Fibroblast of lung (primary cell): Measurements from ENCODE around the gene FOXS1. TPM values are rescaled to one million over a fixed set of nuclear protein-coding genes. Genes with fewer than 3 reads are reported as not detected.

Source experiments
- DNase-seq, 2 donors: peaks; one replicate each; pipeline versions ENCODE4 v3.0.0 to v3.0.0-alpha.2; 2010; ENCODE audit warnings: low read depth in 2 of 2
- H2AFZ ChIP-seq: 2 replicates; pipeline ENCODE4 v1.5.1; 2012; ENCODE audit warnings: low read length, control low read depth, inconsistent platforms
- H3K27ac ChIP-seq: 2 replicates; pipeline ENCODE4 v1.5.1; 2011; ENCODE audit warnings: low read length, control low read depth; ENCODE audit not compliant: insufficient read depth
- H3K27me3 ChIP-seq: 2 replicates; pipeline ENCODE4 v1.5.1; 2011; ENCODE audit warnings: mild to moderate bottlenecking, low read length; ENCODE audit not compliant: control insufficient read depth, insufficient read depth
- H3K36me3 ChIP-seq: 2 replicates; pipeline ENCODE4 v1.5.1; 2011; ENCODE audit warnings: low read length; ENCODE audit not compliant: control insufficient read depth, insufficient read depth
- H3K4me1 ChIP-seq: 2 replicates; pipeline ENCODE4 v1.5.1; 2011; ENCODE audit warnings: low read length; ENCODE audit not compliant: control insufficient read depth, insufficient read depth; ENCODE audit errors: extremely low read depth
- H3K4me2 ChIP-seq: 2 replicates; pipeline ENCODE4 v1.5.1; 2011; ENCODE audit warnings: low read length, control low read depth; ENCODE audit not compliant: insufficient read depth; ENCODE audit errors: extremely low read depth
- H3K4me3 ChIP-seq, 4 experiments: fragments of 200-600 bp in 1 of 4; sonication (generic) in 1 of 4; replicated peaks in 1 of 4; 2 replicates each; pipeline ENCODE4 v1.5.1; 2011 to 2016; ENCODE audit warnings: low read length in 4 of 4, low read depth in 3 of 4, mild to moderate bottlenecking in 3 of 4, control low read depth in 2 of 4, inconsistent platforms in 1 of 4, mixed read lengths in 1 of 4; ENCODE audit not compliant: insufficient read depth in 1 of 4; ENCODE audit errors: control extremely low read depth in 1 of 4
- H3K79me2 ChIP-seq: 2 replicates; pipeline ENCODE4 v1.5.1; 2012; ENCODE audit warnings: mild to moderate bottlenecking, low read length, inconsistent platforms; ENCODE audit not compliant: control insufficient read depth, insufficient read depth
- H3K9ac ChIP-seq: 2 replicates; pipeline ENCODE4 v1.5.1; 2011; ENCODE audit warnings: mild to moderate bottlenecking, low read length, control low read depth; ENCODE audit not compliant: insufficient read depth
- H3K9me3 ChIP-seq: 2 replicates; pipeline ENCODE4 v1.5.1; 2012; ENCODE audit warnings: low read depth, low read length; ENCODE audit not compliant: control insufficient read depth, insufficient read depth
- H4K20me1 ChIP-seq: 2 replicates; pipeline ENCODE4 v1.5.1; 2011; ENCODE audit warnings: low read length; ENCODE audit not compliant: control insufficient read depth, insufficient read depth; ENCODE audit errors: extremely low read depth
- EZH2 ChIP-seq: IDR thresholded peaks from 2 replicates; pipeline ENCODE4 v1.5.1; 2012; ENCODE audit warnings: low read length, control low read depth, mild to moderate bottlenecking; ENCODE audit errors: missing control alignments
- polyA plus RNA-seq, 2 donors: library from polyadenylated mRNA; depleted of rRNA in 1 of 2; stranded (reverse) in 1 of 2; unstranded in 1 of 2; fragments of >200 nt; gene quantifications; 2 replicates each; pipeline ENCODE4 v1.2.1, GENCODE V29; 2011 to 2012; ENCODE audit warnings: missing spikeins in 1 of 2
- total RNA-seq: library from RNA; depleted of rRNA; stranded (reverse); fragments of >200 nt; gene quantifications from 2 replicates; pipeline ENCODE4 v1.2.1, GENCODE V29; 2014
- TF ChIP-seq, protein P1 (sequence below), 2 donors: IDR thresholded peaks in 1 of 2; conservative IDR thresholded peaks in 1 of 2; 1 replicate in 1 of 2; 2 replicates in 1 of 2; pipeline ENCODE4 v1.5.1; 2011 to 2012; ENCODE audit warnings: low read length in 2 of 2, control low read depth in 1 of 2, inconsistent platforms in 1 of 2, low read depth in 1 of 2, mild to moderate bottlenecking in 1 of 2

Gene FOXS1
- total and polyA plus RNA-seq, 2 donors (not counting 1 experiment from before 2014, with no cell fraction given) = under 0.01 TPM; not detected in 1

DNA sequence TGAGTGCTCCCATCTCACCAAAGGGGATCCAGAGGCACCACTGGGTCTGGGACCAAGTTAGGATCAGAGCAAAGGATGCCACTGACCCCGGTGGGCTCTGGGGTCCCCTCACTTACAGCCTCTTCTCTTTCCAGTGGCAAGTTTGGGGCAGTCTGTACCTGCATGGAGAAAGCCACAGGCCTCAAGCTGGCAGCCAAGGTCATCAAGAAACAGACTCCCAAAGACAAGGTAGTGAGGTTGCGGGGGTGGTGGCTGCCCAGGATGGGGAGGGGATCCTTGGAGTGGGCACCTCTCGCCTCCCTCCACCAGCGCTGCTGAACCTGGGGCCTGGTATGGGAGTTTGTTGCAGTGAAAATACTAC is 21.3 kb downstream of the FOXS1 start:
- no peak overlapping the region for H3K4me2 ChIP-seq
- DNase-seq = no peak
- H3K4me3 ChIP-seq = no peak overlapping the region
- H3K27ac ChIP-seq = no peak overlapping the region
- no peaks in the 10 kb centered on the region for H4K20me1 ChIP-seq
- no peaks in the 10 kb centered on the region for H3K4me1 ChIP-seq
- H3K9me3 ChIP-seq = no peaks in the 10 kb centered on the region
- no peaks in the 10 kb centered on the region for H3K79me2 ChIP-seq
- H2AFZ ChIP-seq = no peak overlapping the region
- TF ChIP-seq, protein P1, sequence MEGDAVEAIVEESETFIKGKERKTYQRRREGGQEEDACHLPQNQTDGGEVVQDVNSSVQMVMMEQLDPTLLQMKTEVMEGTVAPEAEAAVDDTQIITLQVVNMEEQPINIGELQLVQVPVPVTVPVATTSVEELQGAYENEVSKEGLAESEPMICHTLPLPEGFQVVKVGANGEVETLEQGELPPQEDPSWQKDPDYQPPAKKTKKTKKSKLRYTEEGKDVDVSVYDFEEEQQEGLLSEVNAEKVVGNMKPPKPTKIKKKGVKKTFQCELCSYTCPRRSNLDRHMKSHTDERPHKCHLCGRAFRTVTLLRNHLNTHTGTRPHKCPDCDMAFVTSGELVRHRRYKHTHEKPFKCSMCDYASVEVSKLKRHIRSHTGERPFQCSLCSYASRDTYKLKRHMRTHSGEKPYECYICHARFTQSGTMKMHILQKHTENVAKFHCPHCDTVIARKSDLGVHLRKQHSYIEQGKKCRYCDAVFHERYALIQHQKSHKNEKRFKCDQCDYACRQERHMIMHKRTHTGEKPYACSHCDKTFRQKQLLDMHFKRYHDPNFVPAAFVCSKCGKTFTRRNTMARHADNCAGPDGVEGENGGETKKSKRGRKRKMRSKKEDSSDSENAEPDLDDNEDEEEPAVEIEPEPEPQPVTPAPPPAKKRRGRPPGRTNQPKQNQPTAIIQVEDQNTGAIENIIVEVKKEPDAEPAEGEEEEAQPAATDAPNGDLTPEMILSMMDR (conservative IDR thresholded peaks at IDR 0.05 in 1 of 2, IDR thresholded peaks at IDR 0.05 in 1 of 2; ENCODE audit: low read depth in 1 of 2, low read length in 2 of 2) = no peak
- TF ChIP-seq EZH2 = no peak
- no peaks in the 10 kb centered on the region for H3K27me3 ChIP-seq
- H3K36me3 ChIP-seq = no peaks in the 10 kb centered on the region
- H3K9ac ChIP-seq = no peak overlapping the region

DNA sequence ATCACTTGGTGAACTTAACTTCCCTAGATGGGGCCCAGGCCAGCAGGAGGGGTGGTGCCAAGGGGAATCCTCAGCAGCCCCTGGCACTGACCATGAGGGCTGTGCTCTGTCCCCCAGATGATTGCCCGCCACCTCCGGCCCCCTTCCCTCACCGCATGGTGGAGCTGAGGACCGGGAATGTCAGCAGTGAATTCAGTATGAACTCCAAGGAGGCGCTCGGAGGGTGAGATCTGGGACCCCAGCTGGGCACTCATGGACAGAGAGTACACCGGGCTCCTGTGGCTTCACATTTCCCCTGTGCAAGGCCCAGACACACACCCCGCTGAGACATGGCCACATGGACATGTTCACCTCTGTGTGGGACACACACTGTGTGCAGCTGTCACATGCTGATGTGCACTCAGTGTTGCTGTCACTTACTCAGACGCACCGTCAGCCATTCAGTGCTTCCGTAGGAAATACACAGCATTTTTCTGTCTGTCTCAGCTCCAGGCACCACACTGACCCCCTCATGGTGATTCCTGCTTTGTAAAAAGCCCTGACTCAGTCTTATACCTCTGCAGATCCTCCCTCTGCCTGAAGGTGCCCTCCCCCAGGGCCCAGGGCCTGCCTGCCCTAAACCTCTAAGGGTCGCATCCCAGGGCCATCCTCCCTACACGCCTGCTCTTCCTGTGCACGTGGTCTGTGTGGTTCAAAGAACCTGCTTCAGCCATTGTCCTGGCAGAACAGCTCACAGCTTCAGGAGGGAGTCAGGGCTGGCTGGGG is 21.9 kb downstream of the FOXS1 start:
- no peak for DNase-seq
- Histone ChIP-seq H3K9ac (no peak overlapping the region), H2AFZ (no peak overlapping the region), H4K20me1 (no peaks in the 10 kb centered on the region), H3K79me2 (no peaks in the 10 kb centered on the region), H3K36me3 (no peaks in the 10 kb centered on the region), H3K27me3 (no peaks in the 10 kb centered on the region), H3K9me3 (no peaks in the 10 kb centered on the region), H3K4me3 (no peak overlapping the region), H3K4me2 (no peak overlapping the region), H3K4me1 (no peaks in the 10 kb centered on the region), H3K27ac (no peak overlapping the region)
- no peak for TF ChIP-seq EZH2
- TF ChIP-seq, protein P1 (conservative IDR thresholded peaks at IDR 0.05 in 1 of 2, IDR thresholded peaks at IDR 0.05 in 1 of 2; ENCODE audit: low read depth in 1 of 2, low read length in 2 of 2) = no peak

DNA sequence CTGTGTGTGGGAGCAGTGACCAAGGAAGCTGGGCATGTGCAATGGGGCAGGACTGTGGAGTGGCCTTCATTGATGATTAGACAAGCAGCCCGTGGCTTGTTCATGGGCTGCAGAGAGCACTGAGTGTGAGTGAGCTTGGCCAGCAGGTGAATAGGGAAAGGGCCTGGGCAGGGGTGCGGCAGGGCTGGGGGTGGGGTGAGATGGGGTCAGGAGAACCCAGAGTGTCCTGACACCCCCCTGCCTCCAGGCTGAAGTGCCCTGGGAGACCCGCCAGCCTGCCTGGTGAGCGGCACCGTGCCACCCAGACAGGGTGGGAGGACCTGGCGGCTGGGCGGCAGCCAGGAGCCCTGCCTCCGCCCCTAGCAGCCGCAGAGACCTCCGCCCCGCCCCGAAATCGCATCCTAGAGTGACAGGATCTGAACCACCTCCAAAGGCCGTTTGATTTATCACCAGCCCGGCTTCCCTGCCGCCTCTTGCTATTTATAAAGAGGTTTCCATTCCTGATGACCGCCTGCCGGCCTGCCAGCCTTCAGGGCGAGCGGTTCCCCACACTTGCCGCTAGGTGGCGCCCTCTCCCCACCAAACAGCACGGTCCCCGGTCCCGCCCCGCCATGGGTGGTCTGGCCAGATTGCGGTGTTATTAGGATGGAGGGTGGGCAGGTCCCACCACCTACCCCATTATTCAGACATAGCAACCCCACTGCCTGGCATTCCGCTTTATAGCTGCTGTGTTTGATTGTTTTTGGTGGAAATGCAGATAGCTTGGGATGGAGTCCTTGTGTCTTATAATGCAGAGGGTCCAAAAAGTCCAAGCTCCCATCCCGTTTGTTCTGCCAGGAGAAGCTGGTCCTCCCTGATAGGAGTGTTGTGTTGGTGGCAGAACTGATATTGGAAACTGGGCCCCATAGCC is 22.7 kb downstream of the FOXS1 start:
- H3K9ac ChIP-seq = no peak overlapping the region
- H3K4me3 ChIP-seq = no peak overlapping the region
- no peaks in the 10 kb centered on the region for H4K20me1 ChIP-seq
- no peaks in the 10 kb centered on the region for H3K4me1 ChIP-seq
- H3K27me3 ChIP-seq = no peaks in the 10 kb centered on the region
- H3K27ac ChIP-seq = no peak overlapping the region
- no peaks in the 10 kb centered on the region for H3K9me3 ChIP-seq
- DNase-seq = peak; percentile 62 to 70
- H2AFZ ChIP-seq = no peak overlapping the region
- no peaks in the 10 kb centered on the region for H3K36me3 ChIP-seq
- H3K4me2 ChIP-seq = no peak overlapping the region
- no peaks in the 10 kb centered on the region for H3K79me2 ChIP-seq
- no peak for TF ChIP-seq EZH2
- TF ChIP-seq, protein P1 (conservative IDR thresholded peaks at IDR 0.05 in 1 of 2, IDR thresholded peaks at IDR 0.05 in 1 of 2; ENCODE audit: low read depth in 1 of 2, low read length in 2 of 2) = peak; percentile 89 to 90
